DND-41 (cell line): Measurements from ENCODE around the gene EHBP1.

Experiments
- ATAC-seq: fragments of 200-7000 bp; cut with Tn5 transposase; 3 replicates; pipeline ENCODE4 v1.9.1; 2021; ENCODE audit warnings: low read depth; ENCODE audit not compliant: insufficient read depth
- DNase-seq: peaks from one replicate; pipeline ENCODE4 v3.0.0-alpha.2; 2020
- H2AFZ ChIP-seq: 2 replicates; pipeline ENCODE4 v1.6.0; 2012; ENCODE audit warnings: low read depth, low read length
- H3K27ac ChIP-seq: 2 replicates; pipeline ENCODE4 v1.5.1; 2012; ENCODE audit warnings: low read length, inconsistent platforms
- H3K27me3 ChIP-seq: fragments of 200-600 bp; sonication (generic); 2 replicates; pipeline ENCODE4 v1.6.0; 2012; ENCODE audit warnings: low read length, mild to moderate bottlenecking, inconsistent platforms; ENCODE audit not compliant: insufficient read depth, poor library complexity
- H3K36me3 ChIP-seq: 2 replicates; pipeline ENCODE4 v1.5.1; 2012; ENCODE audit warnings: low read length, inconsistent platforms; ENCODE audit not compliant: insufficient read depth
- H3K4me1 ChIP-seq: 2 replicates; pipeline ENCODE4 v1.5.1; 2012; ENCODE audit warnings: mild to moderate bottlenecking, low read length; ENCODE audit not compliant: insufficient read depth
- H3K4me2 ChIP-seq: 2 replicates; pipeline ENCODE4 v1.6.0; 2012; ENCODE audit warnings: mild to moderate bottlenecking, moderate library complexity, low read length, inconsistent platforms; ENCODE audit not compliant: insufficient read depth
- H3K4me3 ChIP-seq, 2 experiments: fragments of 200-600 bp in 1 of 2; shearing (Covaris generic) in 1 of 2; 2 replicates each; pipeline ENCODE4 v1.5.1; 2012 to 2016; ENCODE audit warnings: inconsistent platforms in 2 of 2, low read length in 2 of 2, mild to moderate bottlenecking in 2 of 2, low read depth in 1 of 2, moderate library complexity in 1 of 2
- H3K79me2 ChIP-seq: 2 replicates; pipeline ENCODE4 v1.6.0; 2012; ENCODE audit warnings: low read length, inconsistent platforms; ENCODE audit not compliant: insufficient read depth
- H3K9ac ChIP-seq: 2 replicates; pipeline ENCODE4 v1.6.0; 2012; ENCODE audit warnings: low read depth, mild to moderate bottlenecking, inconsistent platforms, low read length, moderate library complexity
- H3K9me3 ChIP-seq: 2 replicates; pipeline ENCODE4 v1.5.1; 2012; ENCODE audit warnings: low read length, moderate library complexity, mild to moderate bottlenecking, inconsistent platforms; ENCODE audit not compliant: insufficient read depth, severe bottlenecking
- H4K20me1 ChIP-seq: 2 replicates; pipeline ENCODE4 v1.6.0; 2012; ENCODE audit warnings: low read length; ENCODE audit not compliant: insufficient read depth
- CTCF ChIP-seq: IDR thresholded peaks from 2 replicates; pipeline ENCODE4 v1.5.1; 2012; ENCODE audit warnings: borderline replicate concordance, low read length, moderate library complexity, mild to moderate bottlenecking; ENCODE audit not compliant: poor library complexity, severe bottlenecking; ENCODE audit errors: extremely low read depth
- EZH2 ChIP-seq: IDR thresholded peaks from 3 replicates; pipeline ENCODE4 v1.6.1; 2012; ENCODE audit warnings: borderline replicate concordance, low read depth, mild to moderate bottlenecking, moderate library complexity, low read length, inconsistent platforms; ENCODE audit not compliant: severe bottlenecking

Gene EHBP1

GRCh38 chr2:62856228-62857040 is 150.9 kb downstream of the EHBP1 start:
- Histone ChIP-seq H4K20me1 (no peaks in the 10 kb centered on the region), H3K4me2 (no peak overlapping the region), H3K27ac (no peak overlapping the region), H3K4me1 (no peaks in the 10 kb centered on the region), H3K9ac (no peak overlapping the region), H3K79me2 (no peaks in the 10 kb centered on the region), H3K4me3 (no peak overlapping the region), H3K9me3 (peaks cover 11% of the 10 kb centered on the region), H3K36me3 (peaks cover 40% of the 10 kb centered on the region), H2AFZ (no peak overlapping the region), H3K27me3 (no peaks in the 10 kb centered on the region)
- DNase-seq (no peak), ATAC-seq (no peak)
- no peak for TF ChIP-seq CTCF
- TF ChIP-seq EZH2: no peak

- H3K9ac ChIP-seq: no peak overlapping the region
- DNase-seq (no peak), ATAC-seq (no peak)
- H3K27me3 ChIP-seq: no peaks in the 10 kb centered on the region
- no peaks in the 10 kb centered on the region for H4K20me1 ChIP-seq
- H2AFZ ChIP-seq: no peak overlapping the region
- no peak overlapping the region for H3K4me3 ChIP-seq
- H3K27ac ChIP-seq: no peak overlapping the region
- H3K79me2 ChIP-seq: no peaks in the 10 kb centered on the region
- TF ChIP-seq EZH2 (no peak), CTCF (no peak)
- H3K4me1 ChIP-seq: no peaks in the 10 kb centered on the region
- peaks cover 11% of the 10 kb centered on the region for H3K9me3 ChIP-seq
- no peak overlapping the region for H3K4me2 ChIP-seq
- peaks cover 37% of the 10 kb centered on the region for H3K36me3 ChIP-seq
These were observed 151.8 kb downstream of the EHBP1 start for GRCh38 chr2:62857139-62857931.

- no peaks in the 10 kb centered on the region for H3K79me2 ChIP-seq
- no peak overlapping the region for H3K27ac ChIP-seq
- ATAC-seq: no peak
- TF ChIP-seq EZH2 (no peak), CTCF (no peak)
- peaks cover 32% of the 10 kb centered on the region for H3K36me3 ChIP-seq
- H3K9me3 ChIP-seq: peaks cover 8% of the 10 kb centered on the region
- no peak overlapping the region for H3K4me2 ChIP-seq
- H3K9ac ChIP-seq: no peak overlapping the region
- no peaks in the 10 kb centered on the region for H4K20me1 ChIP-seq
- H3K27me3 ChIP-seq: no peaks in the 10 kb centered on the region
- DNase-seq: no peak
- H3K4me3 ChIP-seq: no peak overlapping the region
- no peak overlapping the region for H2AFZ ChIP-seq
- H3K4me1 ChIP-seq: no peaks in the 10 kb centered on the region
These were observed 152.8 kb downstream of the EHBP1 start for GRCh38 chr2:62858231-62858832.
